ENCODE measurements around the gene URGCP. TPM values are rescaled to one million over a fixed set of nuclear protein-coding genes. Genes with fewer than 3 reads are reported as not detected.

The URGCP gene
- total RNA-seq = 12.2 TPM
- polyA plus RNA-seq = 14.6 TPM
- long read RNA-seq, donor 1, partial matches to known transcripts = 0 of 1 reads
- long read RNA-seq, donor 1, other reads (novel, unspliced or antisense) = 0 of 1 reads
- long read RNA-seq, donor 2 = 0 reads
- long read RNA-seq, donor 3, full-length matches to known transcripts = 4 of 4 reads
- long read RNA-seq, donor 3, partial matches to known transcripts = 0 of 4 reads
- long read RNA-seq, donor 3, other reads (novel, unspliced or antisense) = 0 of 4 reads
- long read RNA-seq, donor 4, full-length matches to known transcripts = 2 of 2 reads
- long read RNA-seq, donor 4, partial matches to known transcripts = 0 of 2 reads
- long read RNA-seq, donor 4, other reads (novel, unspliced or antisense) = 0 of 2 reads
- long read RNA-seq, donor 5, full-length matches to known transcripts = 11 of 11 reads
- long read RNA-seq, donor 5, partial matches to known transcripts = 0 of 11 reads
- long read RNA-seq, donor 5, other reads (novel, unspliced or antisense) = 0 of 11 reads
- long read RNA-seq, donor 6, full-length matches to known transcripts = 5 of 5 reads
- long read RNA-seq, donor 6, partial matches to known transcripts = 0 of 5 reads
- long read RNA-seq, donor 6, other reads (novel, unspliced or antisense) = 0 of 5 reads
- long read RNA-seq, donor 7, full-length matches to known transcripts = 3 of 3 reads
- long read RNA-seq, donor 7, partial matches to known transcripts = 0 of 3 reads
- long read RNA-seq, donor 7, other reads (novel, unspliced or antisense) = 0 of 3 reads
- long read RNA-seq, donor 8, partial matches to known transcripts = 0 of 1 reads
- long read RNA-seq, donor 8, other reads (novel, unspliced or antisense) = 0 of 1 reads
- long read RNA-seq, donor 9, full-length matches to known transcripts = 5 of 5 reads
- long read RNA-seq, donor 9, partial matches to known transcripts = 0 of 5 reads
- long read RNA-seq, donor 9, other reads (novel, unspliced or antisense) = 0 of 5 reads
- long read RNA-seq, donor 10, full-length matches to known transcripts = 4 of 9 reads
- long read RNA-seq, donor 10, partial matches to known transcripts = 5 of 9 reads
- long read RNA-seq, donor 10, other reads (novel, unspliced or antisense) = 0 of 9 reads

- peaks cover 0 to 5% of the 10 kb centered on the region in 2 donors for H3K27me3 ChIP-seq (ENCODE audit: control insufficient read depth in 2 of 2, insufficient read depth in 1 of 2, low read length in 1 of 2)
- no peaks in the 10 kb centered on the region for H3K36me3 ChIP-seq (ENCODE audit: control insufficient read depth in 2 of 2, insufficient read depth in 2 of 2, low read length in 1 of 2)
- peaks cover 5 to 12% of the 10 kb centered on the region in 2 donors for H3K4me1 ChIP-seq (ENCODE audit: control insufficient read depth in 2 of 2, insufficient read depth in 2 of 2, low read length in 2 of 2)
- WGBS = 1% methylated on average over 73 of the region's 73 CpGs
- DNase-seq (ENCODE audit: low read depth in 6 of 9, low spot score in 9 of 9) = peak in 6 of 9 donors; percentile 17 to 64 (median 31)
- peak within 1 kb of the TSS in 1 of 2 donors; percentile 76 for H3K27ac ChIP-seq (ENCODE audit: low read depth in 1 of 2, low read length in 1 of 2)
- H3K9me3 ChIP-seq (ENCODE audit: control insufficient read depth in 2 of 2, insufficient read depth in 1 of 2, low read length in 1 of 2) = no peaks in the 10 kb centered on the region
- H3K4me3 ChIP-seq (ENCODE audit: low read length in 2 of 2) = peak within 1 kb of the TSS; percentile 56 to 85
Observed at GRCh38 chr7:43906331-43907010, at the start of gene URGCP. Gene URGCP, minus strand, starts transcription at chr7:43906596. Its CDS starts 21 bp downstream, at chr7:43906575.

DNA sequence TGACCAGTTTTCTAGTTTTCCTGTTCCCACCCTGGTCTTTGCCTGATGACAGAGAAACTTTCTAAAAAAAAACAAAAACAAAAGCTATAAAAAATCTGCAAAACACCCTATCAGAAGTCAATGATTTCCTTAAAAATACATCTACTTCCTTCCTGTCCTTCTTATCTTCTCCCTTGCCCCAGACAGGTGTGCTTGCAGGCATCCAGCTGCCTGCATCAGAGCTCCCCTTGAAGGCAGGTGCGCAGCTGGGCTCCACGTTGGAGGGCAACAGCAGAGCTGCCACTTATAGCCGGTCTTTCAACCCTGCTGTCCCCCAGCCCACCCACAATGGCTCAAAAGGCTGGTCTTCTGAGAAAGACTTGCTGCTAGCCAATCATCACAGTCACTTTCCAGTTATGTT is 49.6 kb upstream of the URGCP start:
- H3K36me3 ChIP-seq (ENCODE audit: control insufficient read depth in 2 of 2, insufficient read depth in 2 of 2, low read length in 1 of 2) = peaks cover 7 to 9% of the 10 kb centered on the region in 2 donors
- H3K9me3 ChIP-seq (ENCODE audit: control insufficient read depth in 2 of 2, insufficient read depth in 1 of 2, low read length in 1 of 2) = no peaks in the 10 kb centered on the region
- no peak overlapping the region for H3K27ac ChIP-seq (ENCODE audit: low read depth in 1 of 2, low read length in 1 of 2)
- H3K4me3 ChIP-seq (ENCODE audit: low read length in 2 of 2) = no peak overlapping the region
- whole genome bisulfite sequencing = 34% methylated on average over 3 of the region's 3 CpGs
- H3K4me1 ChIP-seq (ENCODE audit: control insufficient read depth in 2 of 2, insufficient read depth in 2 of 2, low read length in 2 of 2) = peaks cover 9 to 20% of the 10 kb centered on the region in 2 donors
- peak in 6 of 9 donors; percentile 3 to 71 (median 42) for DNase-seq (ENCODE audit: low read depth in 6 of 9, low spot score in 9 of 9)
- no peaks in the 10 kb centered on the region for H3K27me3 ChIP-seq (ENCODE audit: control insufficient read depth in 2 of 2, insufficient read depth in 1 of 2, low read length in 1 of 2)

DNA sequence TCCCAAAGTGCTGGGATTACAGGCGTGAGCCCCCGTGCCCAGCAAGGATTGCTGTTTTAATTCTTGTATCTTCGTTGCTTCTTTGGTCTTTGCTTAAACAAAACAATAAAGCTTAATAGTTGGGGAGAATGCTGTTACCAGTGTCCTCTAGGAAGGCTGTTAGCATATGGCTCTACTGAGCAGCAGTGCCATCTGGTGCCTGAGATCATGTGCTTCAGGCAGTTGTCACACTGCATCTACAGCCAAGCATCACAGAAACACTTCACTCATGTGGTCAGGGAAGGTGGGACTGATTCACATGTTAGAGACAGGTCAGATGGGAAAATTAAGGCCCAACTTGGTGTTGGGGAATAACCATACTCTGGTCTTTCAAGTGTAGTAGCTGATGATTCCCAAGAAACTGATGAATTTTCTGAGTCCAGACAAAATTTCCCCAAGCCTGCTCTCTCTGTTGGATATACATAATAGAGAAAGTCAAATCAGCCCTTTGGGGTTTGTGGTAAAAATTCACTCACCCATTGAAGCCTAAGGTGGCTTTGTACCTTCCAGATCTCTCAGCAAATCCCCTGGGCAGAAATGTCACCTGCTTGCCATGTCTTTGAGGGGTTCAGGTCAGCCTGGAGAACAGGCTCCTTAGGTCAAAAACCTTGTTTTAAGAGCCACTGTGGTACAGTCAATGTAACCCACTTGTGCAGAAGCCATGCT is 48.3 kb upstream of the URGCP start:
- no peaks in the 10 kb centered on the region for H3K27me3 ChIP-seq (ENCODE audit: control insufficient read depth in 2 of 2, insufficient read depth in 1 of 2, low read length in 1 of 2)
- peaks cover 9 to 20% of the 10 kb centered on the region in 2 donors for H3K4me1 ChIP-seq (ENCODE audit: control insufficient read depth in 2 of 2, insufficient read depth in 2 of 2, low read length in 2 of 2)
- no peak overlapping the region for H3K4me3 ChIP-seq (ENCODE audit: low read length in 2 of 2)
- H3K36me3 ChIP-seq (ENCODE audit: control insufficient read depth in 2 of 2, insufficient read depth in 2 of 2, low read length in 1 of 2) = peaks cover 7 to 14% of the 10 kb centered on the region in 2 donors
- DNase-seq (ENCODE audit: low read depth in 6 of 9, low spot score in 9 of 9) = peak in 6 of 9 donors; percentile 6 to 70 (median 32)
- no peaks in the 10 kb centered on the region for H3K9me3 ChIP-seq (ENCODE audit: control insufficient read depth in 2 of 2, insufficient read depth in 1 of 2, low read length in 1 of 2)
- no peak overlapping the region for H3K27ac ChIP-seq (ENCODE audit: low read depth in 1 of 2, low read length in 1 of 2)
- 84% methylated on average over 3 of the region's 3 CpGs for WGBS

- Histone ChIP-seq H3K27me3 (ENCODE audit: control insufficient read depth in 2 of 2, insufficient read depth in 1 of 2, low read length in 1 of 2) (no peaks in the 10 kb centered on the region), H3K4me1 (ENCODE audit: control insufficient read depth in 2 of 2, insufficient read depth in 2 of 2, low read length in 2 of 2) (peaks cover 9 to 20% of the 10 kb centered on the region in 2 donors), H3K36me3 (ENCODE audit: control insufficient read depth in 2 of 2, insufficient read depth in 2 of 2, low read length in 1 of 2) (peaks cover 7 to 14% of the 10 kb centered on the region in 2 donors), H3K9me3 (ENCODE audit: control insufficient read depth in 2 of 2, insufficient read depth in 1 of 2, low read length in 1 of 2) (no peaks in the 10 kb centered on the region), H3K27ac (ENCODE audit: low read depth in 1 of 2, low read length in 1 of 2) (no peak overlapping the region), H3K4me3 (ENCODE audit: low read length in 2 of 2) (no peak overlapping the region)
- no peak for DNase-seq (ENCODE audit: low read depth in 6 of 9, low spot score in 9 of 9)
- 97% methylated on average over 5 of the region's 5 CpGs for WGBS
Observed at GRCh38 chr7:43953071-43953470, 46.7 kb upstream of the URGCP start.

GRCh38 chr7:43952028-43952427 is 45.6 kb upstream of the URGCP start:
- DNase-seq (ENCODE audit: low read depth in 6 of 9, low spot score in 9 of 9) = no peak
- Histone ChIP-seq H3K9me3 (ENCODE audit: control insufficient read depth in 2 of 2, insufficient read depth in 1 of 2, low read length in 1 of 2) (no peaks in the 10 kb centered on the region), H3K4me1 (ENCODE audit: control insufficient read depth in 2 of 2, insufficient read depth in 2 of 2, low read length in 2 of 2) (peaks cover 9 to 20% of the 10 kb centered on the region in 2 donors), H3K4me3 (ENCODE audit: low read length in 2 of 2) (no peak overlapping the region), H3K27ac (ENCODE audit: low read depth in 1 of 2, low read length in 1 of 2) (no peak overlapping the region), H3K36me3 (ENCODE audit: control insufficient read depth in 2 of 2, insufficient read depth in 2 of 2, low read length in 1 of 2) (peaks cover 7 to 14% of the 10 kb centered on the region in 2 donors), H3K27me3 (ENCODE audit: control insufficient read depth in 2 of 2, insufficient read depth in 1 of 2, low read length in 1 of 2) (no peaks in the 10 kb centered on the region)
- 98% methylated on average over 3 of the region's 3 CpGs for WGBS

DNA sequence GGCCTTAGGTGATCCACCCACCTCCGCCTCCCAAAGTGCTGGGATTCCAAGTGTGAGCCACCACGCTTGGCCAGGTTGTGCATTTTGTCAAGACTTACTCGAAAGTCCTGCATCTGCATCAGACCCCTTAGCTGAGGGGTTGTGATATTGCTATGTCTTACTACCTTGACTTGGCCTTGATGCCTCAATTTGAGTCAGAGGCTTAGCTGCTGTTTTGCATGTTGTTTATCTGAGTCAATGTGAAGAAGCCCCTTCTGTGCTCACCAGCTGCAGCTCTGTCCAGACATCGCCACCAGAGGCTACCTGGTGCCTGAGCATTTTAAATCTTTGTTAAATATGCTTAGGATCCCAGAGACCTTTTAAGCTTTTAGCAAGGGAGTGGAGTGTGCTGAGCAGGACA is 37.9 kb upstream of the URGCP start:
- Histone ChIP-seq H3K9me3 (ENCODE audit: control insufficient read depth in 2 of 2, insufficient read depth in 1 of 2, low read length in 1 of 2) (no peaks in the 10 kb centered on the region), H3K4me1 (ENCODE audit: control insufficient read depth in 2 of 2, insufficient read depth in 2 of 2, low read length in 2 of 2) (no peaks in the 10 kb centered on the region), H3K27me3 (ENCODE audit: control insufficient read depth in 2 of 2, insufficient read depth in 1 of 2, low read length in 1 of 2) (no peaks in the 10 kb centered on the region), H3K4me3 (ENCODE audit: low read length in 2 of 2) (no peak overlapping the region), H3K27ac (ENCODE audit: low read depth in 1 of 2, low read length in 1 of 2) (no peak overlapping the region), H3K36me3 (ENCODE audit: control insufficient read depth in 2 of 2, insufficient read depth in 2 of 2, low read length in 1 of 2) (no peaks in the 10 kb centered on the region)
- WGBS = 99% methylated on average over 4 of the region's 4 CpGs
- DNase-seq (ENCODE audit: low read depth in 6 of 9, low spot score in 9 of 9) = no peak

GRCh38 chr7:43943417-43944187 is 37.2 kb upstream of the URGCP start:
- Histone ChIP-seq H3K4me3 (ENCODE audit: low read length in 2 of 2) (no peak overlapping the region), H3K9me3 (ENCODE audit: control insufficient read depth in 2 of 2, insufficient read depth in 1 of 2, low read length in 1 of 2) (no peaks in the 10 kb centered on the region), H3K36me3 (ENCODE audit: control insufficient read depth in 2 of 2, insufficient read depth in 2 of 2, low read length in 1 of 2) (no peaks in the 10 kb centered on the region), H3K4me1 (ENCODE audit: control insufficient read depth in 2 of 2, insufficient read depth in 2 of 2, low read length in 2 of 2) (no peaks in the 10 kb centered on the region), H3K27me3 (ENCODE audit: control insufficient read depth in 2 of 2, insufficient read depth in 1 of 2, low read length in 1 of 2) (no peaks in the 10 kb centered on the region), H3K27ac (ENCODE audit: low read depth in 1 of 2, low read length in 1 of 2) (no peak overlapping the region)
- 97% methylated on average over 13 of the region's 13 CpGs for WGBS
- no peak for DNase-seq (ENCODE audit: low read depth in 6 of 9, low spot score in 9 of 9)
